ENCODE measurements around the gene SARDH.

Gene SARDH

GRCh38 chr9:133682818-133683585 lies 55.1 kb downstream of the SARDH start:
- POLR2A ChIA-PET: no interaction called here
- CTCF ChIA-PET: interaction anchor here (1.3 kb wide), 1 partner anchor 11 kb away, joined by 3 read pairs; no protein-coding TSS in a partner anchor
- no peak for DNase-seq (ENCODE audit: extremely low spot score)
- TF ChIP-seq CTCF (IDR thresholded peaks at IDR 0.05; ENCODE audit: control extremely low read depth, extremely low read depth, low read depth, missing control alignments): no peak

DNA sequence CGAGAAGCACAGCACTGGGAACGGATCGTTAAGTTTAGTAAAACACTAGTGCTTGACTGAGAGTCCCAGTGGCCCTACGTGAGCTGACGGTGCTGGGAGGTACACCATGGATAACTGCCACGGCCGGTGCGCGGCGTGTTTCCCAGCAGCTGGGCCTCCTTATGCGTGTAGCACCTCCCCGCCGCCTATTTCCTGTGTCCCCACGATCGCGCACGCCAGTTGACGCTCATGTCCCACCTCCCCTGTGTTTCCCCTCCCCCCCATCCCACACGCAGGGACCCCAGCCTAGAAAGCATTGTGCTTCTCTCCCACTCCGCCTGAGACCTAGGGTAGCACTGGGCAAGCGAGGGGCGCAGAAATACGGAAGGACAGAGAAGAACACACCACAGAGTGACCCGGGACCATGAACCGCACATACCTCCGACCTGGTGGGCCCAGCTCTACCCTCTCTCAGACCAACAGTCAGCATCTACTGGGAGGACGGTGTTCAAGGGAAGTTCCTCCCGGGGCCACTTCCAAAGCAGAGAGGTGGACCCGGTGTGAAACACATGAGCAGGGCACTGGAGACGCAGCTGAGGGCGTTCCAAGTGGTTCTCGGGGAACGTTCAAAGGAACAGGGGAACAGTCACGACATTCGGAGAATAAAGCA lies 56.4 kb downstream of the SARDH start:
- CTCF ChIA-PET: no interaction called here
- TF ChIP-seq CTCF (IDR thresholded peaks at IDR 0.05; ENCODE audit: control extremely low read depth, extremely low read depth, low read depth, missing control alignments): no peak

DNA sequence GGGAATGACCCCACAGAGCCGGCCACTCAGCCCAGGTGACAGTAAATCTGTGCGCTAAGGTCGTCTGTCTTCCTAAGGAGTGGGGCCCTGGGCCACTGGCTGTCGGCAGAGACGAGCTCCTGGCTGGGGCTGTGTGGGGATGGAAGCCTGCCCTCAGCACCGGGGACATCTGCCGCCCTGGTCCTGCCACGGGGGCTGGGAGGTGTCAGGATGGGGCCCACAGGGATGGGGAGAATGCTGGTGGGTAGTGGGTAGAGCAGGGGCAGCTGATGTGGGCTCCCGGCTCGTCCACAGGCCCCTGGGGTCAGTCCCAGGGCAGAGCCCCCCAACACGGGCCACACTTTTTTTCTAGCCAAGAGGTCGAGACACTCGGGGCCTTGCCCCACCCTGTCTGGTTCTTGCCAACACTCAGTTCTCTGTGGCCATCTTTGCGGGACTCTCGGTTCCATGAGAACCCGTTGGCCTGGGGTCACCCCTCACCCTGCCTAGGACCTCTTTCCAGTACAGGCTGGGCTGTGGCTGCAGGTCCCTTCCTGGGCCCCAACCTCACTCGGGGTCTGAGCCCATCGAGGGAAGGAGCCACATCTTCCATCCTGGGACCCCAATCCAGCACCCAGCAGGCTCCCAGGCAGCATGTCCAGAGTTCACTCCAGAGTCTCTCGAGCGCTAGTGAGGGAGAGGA lies 57.0 kb downstream of the SARDH start:
- no peak for DNase-seq (ENCODE audit: extremely low spot score)
- TF ChIP-seq CTCF (IDR thresholded peaks at IDR 0.05; ENCODE audit: control extremely low read depth, extremely low read depth, low read depth, missing control alignments): no peak
- ChIA-PET POLR2A (no interaction called here), CTCF (interaction anchor here (0.9 kb wide), 1 partner anchor 13 kb away, joined by 3 read pairs; no protein-coding TSS in a partner anchor)

More for the DNA sequence above, 56.4 kb downstream of the SARDH start:
- POLR2A ChIA-PET: no interaction called here
- DNase-seq (ENCODE audit: extremely low spot score): no peak

DNA sequence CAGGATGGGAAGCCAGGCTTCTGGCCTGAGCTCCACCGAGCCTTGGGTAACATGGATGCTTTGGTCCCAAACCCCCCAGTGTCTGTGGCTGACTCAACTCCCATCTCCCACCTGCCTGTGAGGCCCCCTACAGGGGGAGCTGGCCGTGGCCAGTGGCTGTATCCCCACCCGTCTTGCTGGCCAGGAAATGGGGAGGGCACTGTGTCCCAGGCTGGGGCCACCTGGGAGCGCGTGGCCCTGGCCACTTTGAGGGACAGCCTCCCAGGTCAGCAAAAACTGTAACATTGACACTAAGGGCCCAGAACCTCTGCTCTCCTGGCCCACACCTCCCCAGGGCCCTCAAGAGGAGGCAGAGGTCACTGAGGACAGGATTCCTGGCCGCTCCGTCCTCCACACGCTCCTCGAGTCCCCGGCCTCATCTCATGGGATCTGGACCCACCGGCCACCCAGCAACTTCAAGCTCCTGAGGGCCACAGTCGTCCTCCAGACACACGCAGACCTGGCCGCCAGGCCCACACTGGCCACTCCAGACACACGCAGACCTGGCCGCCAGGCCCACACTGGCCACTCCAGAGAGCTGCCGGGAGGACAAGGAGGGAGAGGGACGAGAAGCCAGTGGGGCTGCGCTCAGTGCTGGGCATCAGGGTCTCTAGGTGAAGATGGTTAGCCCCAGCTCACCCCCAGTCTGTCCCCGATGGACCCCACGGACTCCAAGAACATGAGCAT lies 57.7 kb downstream of the SARDH start:
- no peak for DNase-seq (ENCODE audit: extremely low spot score)
- ChIA-PET POLR2A (no interaction called here), CTCF (interaction anchor here (0.9 kb wide), 1 partner anchor 13 kb away, joined by 3 read pairs; no protein-coding TSS in a partner anchor)
- no peak for TF ChIP-seq CTCF (IDR thresholded peaks at IDR 0.05; ENCODE audit: control extremely low read depth, extremely low read depth, low read depth, missing control alignments)

- TF ChIP-seq CTCF (IDR thresholded peaks at IDR 0.05; ENCODE audit: control extremely low read depth, extremely low read depth, low read depth, missing control alignments): no peak
- ChIA-PET CTCF (interaction anchor here (1.3 kb wide), 1 partner anchor 13 kb away, joined by 3 read pairs; no protein-coding TSS in a partner anchor), POLR2A (no interaction called here)
- no peak for DNase-seq (ENCODE audit: extremely low spot score)
Measured at GRCh38 chr9:133679466-133680061, 58.6 kb downstream of the SARDH start.
